ENCODE results near the gene SLC9A8. TPM values are rescaled to one million over a fixed set of nuclear protein-coding genes. Genes with fewer than 3 reads are reported as not detected.

Gene SLC9A8
- total RNA-seq, 1 donor from 2014 or later: 8.8 TPM

DNA sequence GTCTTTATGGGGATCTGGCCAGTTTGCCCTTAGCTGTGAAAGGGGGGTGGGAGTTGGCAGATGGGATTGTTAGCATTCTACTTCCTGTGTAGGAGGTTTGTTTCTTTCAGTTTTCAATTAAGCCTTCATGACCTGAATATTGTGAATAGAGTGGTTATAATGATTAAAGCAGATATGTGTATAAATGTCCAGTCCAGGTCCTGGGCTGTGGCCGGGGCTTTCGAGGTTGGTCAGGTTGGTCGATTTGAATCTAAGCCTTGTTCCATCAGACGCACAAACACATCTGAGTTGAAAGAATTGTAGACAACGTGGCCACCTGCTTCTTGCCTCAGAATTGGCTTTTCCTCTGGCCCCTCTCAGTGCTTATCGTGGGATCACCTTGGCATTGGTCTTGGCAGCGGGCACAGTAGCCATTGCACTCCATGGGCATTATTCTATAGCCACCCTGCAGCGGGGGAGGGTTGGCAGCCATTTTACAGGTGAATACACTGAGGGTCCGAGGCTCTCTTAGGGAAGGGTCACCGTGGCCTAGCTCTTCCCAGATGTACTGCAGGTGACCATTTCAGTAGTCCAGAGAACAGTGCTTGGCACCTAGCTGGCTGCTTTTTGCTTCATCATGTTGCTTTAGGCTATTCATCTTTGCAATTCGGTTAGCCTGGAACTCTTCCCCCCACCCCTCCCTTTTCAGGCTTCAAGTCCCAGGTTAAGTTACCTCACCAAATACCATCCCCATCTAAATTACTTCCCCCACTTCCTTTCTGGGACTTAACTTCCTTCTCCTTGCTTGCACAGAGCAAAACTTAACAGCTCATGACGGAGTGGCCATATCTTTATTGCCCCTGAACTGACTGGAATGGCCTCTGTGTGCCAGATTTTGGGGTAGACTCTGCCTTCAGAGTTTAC lies 124.7 kb downstream of the SLC9A8 start:
- Histone ChIP-seq H3K36me3 (peaks cover 0 to 9% of the 10 kb centered on the region in 2 donors), H3K4me3 (peak overlapping the region; percentile 73 to 99), H3K27ac (peak overlapping the region; percentile 96), H3K4me1 (peaks cover 31% of the 10 kb centered on the region), H3K9me3 (no peaks in the 10 kb centered on the region), H3K27me3 (no peaks in the 10 kb centered on the region)
- no peak for DNase-seq (ENCODE audit: extremely low spot score in 2 of 2)
- no peak for TF ChIP-seq POLR2AphosphoS5 (IDR thresholded peaks at IDR 0.05; ENCODE audit: insufficient read depth in 1 of 2, low read depth in 1 of 2)
- TF ChIP-seq POLR2A (IDR thresholded peaks at IDR 0.05): no peak
- TF ChIP-seq, protein P1, sequence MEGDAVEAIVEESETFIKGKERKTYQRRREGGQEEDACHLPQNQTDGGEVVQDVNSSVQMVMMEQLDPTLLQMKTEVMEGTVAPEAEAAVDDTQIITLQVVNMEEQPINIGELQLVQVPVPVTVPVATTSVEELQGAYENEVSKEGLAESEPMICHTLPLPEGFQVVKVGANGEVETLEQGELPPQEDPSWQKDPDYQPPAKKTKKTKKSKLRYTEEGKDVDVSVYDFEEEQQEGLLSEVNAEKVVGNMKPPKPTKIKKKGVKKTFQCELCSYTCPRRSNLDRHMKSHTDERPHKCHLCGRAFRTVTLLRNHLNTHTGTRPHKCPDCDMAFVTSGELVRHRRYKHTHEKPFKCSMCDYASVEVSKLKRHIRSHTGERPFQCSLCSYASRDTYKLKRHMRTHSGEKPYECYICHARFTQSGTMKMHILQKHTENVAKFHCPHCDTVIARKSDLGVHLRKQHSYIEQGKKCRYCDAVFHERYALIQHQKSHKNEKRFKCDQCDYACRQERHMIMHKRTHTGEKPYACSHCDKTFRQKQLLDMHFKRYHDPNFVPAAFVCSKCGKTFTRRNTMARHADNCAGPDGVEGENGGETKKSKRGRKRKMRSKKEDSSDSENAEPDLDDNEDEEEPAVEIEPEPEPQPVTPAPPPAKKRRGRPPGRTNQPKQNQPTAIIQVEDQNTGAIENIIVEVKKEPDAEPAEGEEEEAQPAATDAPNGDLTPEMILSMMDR (IDR thresholded peaks at IDR 0.05): no peak
- intact Hi-C loops (cut with DNase I): no loop called here

DNA sequence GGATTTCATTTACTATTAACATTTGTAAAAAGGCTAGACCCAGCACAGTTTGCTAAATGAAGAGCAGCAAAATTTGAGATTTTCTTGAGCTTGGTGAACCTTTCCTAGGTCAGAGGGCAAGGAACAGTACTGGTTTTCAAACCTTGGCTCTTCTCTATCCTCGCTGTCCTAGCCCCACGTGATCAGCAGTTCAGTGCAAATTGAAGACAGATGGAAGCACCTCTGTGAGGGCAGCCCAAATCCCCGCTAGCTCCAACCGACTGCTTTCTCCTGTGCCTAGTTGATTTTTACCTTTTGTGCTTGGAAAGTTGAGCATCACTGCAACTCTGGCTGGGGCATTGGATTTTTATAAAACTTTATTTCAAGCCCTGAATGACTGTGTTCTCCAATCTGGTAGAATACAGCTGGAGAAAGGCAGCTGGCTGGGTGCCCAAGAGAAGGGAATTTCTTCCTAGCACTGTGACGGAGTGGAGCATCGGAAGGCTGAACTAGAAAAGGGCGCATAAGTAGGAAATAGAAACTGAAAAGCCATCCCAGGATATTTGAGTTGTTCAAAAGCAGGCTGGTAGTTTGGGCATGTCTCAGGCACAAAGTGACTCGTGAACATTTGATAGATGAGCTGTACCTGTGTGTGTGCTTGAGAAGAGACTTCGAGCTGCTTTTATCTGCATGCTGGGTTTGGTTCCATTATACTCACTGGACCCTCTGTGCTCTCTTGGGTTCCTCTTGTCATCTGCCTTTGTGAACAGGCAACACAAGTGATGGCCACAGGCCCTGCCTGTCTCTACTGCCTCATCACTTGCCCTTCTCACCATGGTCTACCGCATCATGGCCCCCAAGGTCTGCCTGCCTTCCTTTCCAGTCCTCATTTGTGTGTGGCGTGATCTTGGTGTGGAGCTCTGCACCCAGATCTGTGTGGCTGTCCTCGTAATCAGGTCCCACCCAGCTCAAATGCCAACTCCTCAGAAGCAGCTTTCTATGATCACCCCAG lies 125.8 kb downstream of the SLC9A8 start:
- Histone ChIP-seq H3K4me3 (peak overlapping the region in 1 of 2 donors; percentile 99), H3K27ac (no peak overlapping the region), H3K9me3 (no peaks in the 10 kb centered on the region), H3K36me3 (peaks cover 0 to 11% of the 10 kb centered on the region in 2 donors), H3K4me1 (peaks cover 35% of the 10 kb centered on the region), H3K27me3 (no peaks in the 10 kb centered on the region)
- no peak for DNase-seq (ENCODE audit: extremely low spot score in 2 of 2)
- intact Hi-C loops (cut with DNase I): no loop called here
- no peak for TF ChIP-seq POLR2A (IDR thresholded peaks at IDR 0.05)
- TF ChIP-seq, protein P1 (IDR thresholded peaks at IDR 0.05): no peak
- no peak for TF ChIP-seq POLR2AphosphoS5 (IDR thresholded peaks at IDR 0.05; ENCODE audit: insufficient read depth in 1 of 2, low read depth in 1 of 2)

DNA sequence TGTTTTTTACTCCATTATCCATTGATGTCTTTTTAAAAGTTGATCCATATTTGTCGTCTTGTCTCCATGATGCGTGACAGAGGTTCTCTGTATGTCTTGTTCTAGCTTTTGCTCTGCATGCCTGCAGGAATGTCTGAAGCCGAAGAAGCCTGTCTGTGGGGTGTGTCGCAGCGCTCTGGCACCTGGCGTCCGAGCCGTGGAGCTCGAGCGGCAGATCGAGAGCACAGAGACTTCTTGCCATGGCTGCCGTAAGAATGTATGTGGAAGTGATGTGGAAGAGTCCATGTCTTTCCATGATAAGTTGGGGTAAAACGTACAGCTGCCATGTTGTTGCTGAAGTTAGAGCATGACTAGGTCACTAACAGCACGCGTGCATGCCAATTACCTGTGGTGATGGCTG lies 128.8 kb downstream of the SLC9A8 start:
- TF ChIP-seq, protein P1 (IDR thresholded peaks at IDR 0.05): no peak
- TF ChIP-seq POLR2A (IDR thresholded peaks at IDR 0.05): no peak
- TF ChIP-seq POLR2AphosphoS5 (IDR thresholded peaks at IDR 0.05; ENCODE audit: insufficient read depth in 1 of 2, low read depth in 1 of 2): no peak
- H3K4me3 ChIP-seq: no peak overlapping the region
- intact Hi-C loops (cut with DNase I): no loop called here
- H3K4me1 ChIP-seq: peaks cover 35% of the 10 kb centered on the region
- DNase-seq (ENCODE audit: extremely low spot score in 2 of 2): no peak
- peaks cover 0 to 36% of the 10 kb centered on the region in 2 donors for H3K36me3 ChIP-seq
- H3K9me3 ChIP-seq: no peaks in the 10 kb centered on the region
- H3K27ac ChIP-seq: no peak overlapping the region
- H3K27me3 ChIP-seq: no peaks in the 10 kb centered on the region

Small RNA genes within 50 kb of the gene (small RNA-seq; reads per million reads assigned to genes)
- gene RF00017: not detected
- gene RF00019: not detected
- gene RNU6-919P: not detected

Other genes with a start within 250 kb of the SLC9A8 start
- gene PTGIS, start 244.7 kb upstream of the SLC9A8 start, total RNA-seq: 51.1 TPM
- 17.9 TPM for gene B4GALT5, start 99.0 kb upstream of the SLC9A8 start, total RNA-seq
- 4.7 TPM for gene SPATA2, start 102.7 kb downstream of the SLC9A8 start, total RNA-seq
- gene RNF114, start 123.6 kb downstream of the SLC9A8 start, total RNA-seq: 153 TPM
- 19.9 TPM for gene SNAI1, start 170.2 kb downstream of the SLC9A8 start, total RNA-seq

Measured in vagina (tissue), 2 donors.